GM23248 (cell line): ENCODE results near the gene RNF149.

Experiments used
- EZH2 ChIP-seq: fragments of 200-600 bp; sonication (generic); IDR thresholded peaks from 2 replicates; pipeline ENCODE4 v1.6.1; 2018; ENCODE audit warnings: antibody characterized with exemption, mild to moderate bottlenecking; ENCODE audit not compliant: insufficient read depth, poor library complexity, severe bottlenecking
- EZH2phosphoT487 ChIP-seq: fragments of 200-600 bp; sonication (generic); IDR thresholded peaks from 2 replicates; pipeline ENCODE4 v1.6.1; 2018; ENCODE audit warnings: antibody characterized with exemption, moderate library complexity, mild to moderate bottlenecking, low read depth; ENCODE audit not compliant: insufficient read depth

GRCh38 chr2:101262142-101262541 is 46.4 kb downstream of the RNF149 start:
- TF ChIP-seq EZH2 (no peak), EZH2phosphoT487 (no peak)
